Panc1 (cell line): ENCODE results near the gene MMP17. TPM values are rescaled to one million over a fixed set of nuclear protein-coding genes. Genes with fewer than 3 reads are reported as not detected.

Source experiments
- ATAC-seq: fragments of 200-7000 bp; cut with Tn5 transposase; 2 replicates; pipeline ENCODE4 v1.9.1; 2020; ENCODE audit warnings: mild to moderate bottlenecking, moderate library complexity
- BruUV-seq: library from RNA; stranded (reverse); fragments of 400-500 nt; replicated peaks from 2 replicates; lab custom pipeline; 2021; lab: Mats Ljungman, UMichigan
- CTCF ChIA-PET: fragments of 300-600 bp; sonication (Branson Sonifier 250); formaldehyde crosslinking; loops from one replicate; lab custom pipeline; 2022; ENCODE audit warnings: antibody characterized with exemption; lab: Charles Lee
- POLR2A ChIA-PET: fragments of 300-600 bp; sonication (Branson Sonifier 250); formaldehyde crosslinking; loops from one replicate; lab custom pipeline; 2022; ENCODE audit warnings: antibody characterized with exemption; lab: Charles Lee
- DNase-seq: peaks from one replicate; pipeline ENCODE4 v3.0.0-alpha.2; 2010; ENCODE audit warnings: low read depth, low spot score
- H3K27ac ChIP-seq: 2 replicates; pipeline ENCODE4 v1.5.1; 2011; ENCODE audit warnings: mild to moderate bottlenecking, low read length, inconsistent platforms
- H3K27me3 ChIP-seq: fragments of 200-500 bp; sonication (Bioruptor generic); 2 replicates; pipeline ENCODE4 v1.6.0; 2014; ENCODE audit warnings: low read length, inconsistent platforms; ENCODE audit not compliant: control insufficient read depth, insufficient read depth
- H3K36me3 ChIP-seq: fragments of 200-500 bp; sonication (Bioruptor generic); 2 replicates; pipeline ENCODE4 v1.5.1; 2014; ENCODE audit warnings: inconsistent platforms, mild to moderate bottlenecking, low read length, moderate library complexity; ENCODE audit not compliant: control insufficient read depth, insufficient read depth
- H3K4me1 ChIP-seq: 2 replicates; pipeline ENCODE4 v1.5.1; 2011; ENCODE audit warnings: inconsistent platforms, mild to moderate bottlenecking, low read length, moderate library complexity; ENCODE audit not compliant: control insufficient read depth, insufficient read depth
- H3K4me3 ChIP-seq, 2 experiments: 2 replicates each; pipeline ENCODE4 v1.5.1; 2011 to 2012; ENCODE audit warnings: low read depth in 2 of 2, low read length in 2 of 2, mild to moderate bottlenecking in 2 of 2, inconsistent platforms in 1 of 2, moderate library complexity in 1 of 2
- H3K9me3 ChIP-seq: fragments of 200-500 bp; sonication (Bioruptor generic); 2 replicates; pipeline ENCODE4 v1.5.1; 2014; ENCODE audit warnings: low read depth, mild to moderate bottlenecking, inconsistent platforms, low read length, moderate library complexity; ENCODE audit not compliant: control insufficient read depth, insufficient read depth
- CTCF ChIP-seq: fragments of 450-650 bp; IDR thresholded peaks from 2 replicates; pipeline ENCODE4 v1.5.1; 2017; ENCODE audit warnings: mild to moderate bottlenecking
- POLR2AphosphoS5 ChIP-seq: IDR thresholded peaks from 2 replicates; pipeline ENCODE4 v1.6.1; 2012; ENCODE audit warnings: mild to moderate bottlenecking, low read depth, low read length, moderate library complexity
- REST ChIP-seq, 2 experiments: IDR thresholded peaks; 2 replicates each; pipeline ENCODE4 v1.6.1; 2011 to 2012; ENCODE audit warnings: low read depth in 2 of 2, control low read depth in 1 of 2, low read length in 1 of 2, mild to moderate bottlenecking in 1 of 2, moderate library complexity in 1 of 2; ENCODE audit not compliant: insufficient read depth in 1 of 2
- SIN3A ChIP-seq: IDR thresholded peaks from 2 replicates; pipeline ENCODE4 v1.6.1; 2012; ENCODE audit warnings: low read depth, mild to moderate bottlenecking, low read length, moderate library complexity, borderline replicate concordance; ENCODE audit not compliant: insufficient read depth
- TCF7L2 ChIP-seq: IDR thresholded peaks from 2 replicates; pipeline ENCODE4 v1.6.1; 2011; ENCODE audit warnings: mild to moderate bottlenecking, low read depth, low read length, inconsistent platforms
- in situ Hi-C: cut with HindIII; loops from 2 replicates; pipeline ENCODE4 v1.10.0; 2016; ENCODE audit warnings: low sequenced_read_pairs, low pct_unique_long_range_greater_than_20kb
- intact Hi-C: fragments of 100-400 bp; cut with micrococcal nuclease; formaldehyde crosslinking; loops from one replicate; pipeline ENCODE4 v1.10.0; 2022; ENCODE audit not compliant: unreplicated experiment
- total RNA-seq: library from RNA; stranded (reverse); gene quantifications from one replicate; pipeline ENCODE4 v1.2.1, GENCODE V29; 2021; ENCODE audit not compliant: unreplicated experiment

MMP17 gene
- total RNA-seq, 1 experiment from 2014 or later, result 30.0 TPM

DNA sequence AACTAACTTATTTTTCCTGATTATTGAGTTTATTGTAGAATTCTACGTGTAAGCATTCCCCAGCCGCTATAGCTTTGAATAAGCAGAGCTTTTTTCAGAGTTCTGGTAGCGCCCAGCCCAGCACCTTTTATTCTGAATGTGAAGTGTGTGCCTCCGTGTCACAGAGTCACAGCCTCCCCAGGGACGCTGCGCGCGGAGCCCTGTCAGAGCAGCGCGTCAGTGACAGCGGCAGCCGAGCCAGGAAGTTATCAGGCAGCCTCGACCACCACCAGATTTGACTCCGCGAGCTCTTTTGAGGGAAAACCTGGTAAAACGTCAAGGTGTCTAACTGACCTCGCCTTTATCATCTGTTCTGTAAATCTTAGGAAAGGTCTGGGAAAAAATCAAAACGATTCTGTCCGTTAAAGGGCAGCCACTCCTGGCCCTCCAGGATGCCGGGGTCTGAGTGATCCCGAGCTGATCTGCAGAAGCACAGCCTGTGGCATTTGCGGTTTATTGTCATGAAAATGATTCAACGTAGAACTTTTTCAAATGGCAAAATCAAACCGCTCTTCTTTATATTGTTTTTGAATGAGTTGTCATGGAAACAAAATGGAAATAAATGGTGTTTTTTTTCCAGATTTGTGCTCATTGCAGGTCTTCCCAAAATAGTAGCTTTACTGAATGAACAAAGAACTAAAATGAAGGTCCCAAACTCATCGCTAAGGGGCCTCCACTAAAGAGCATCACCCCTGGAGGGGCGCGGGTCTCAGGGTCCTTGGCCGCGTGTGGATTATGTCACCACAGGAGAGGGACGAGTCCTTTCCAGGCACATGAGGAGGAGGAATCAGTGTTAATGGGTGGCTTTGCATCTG, 43.1 kb upstream of the MMP17 start:
- CTCF ChIA-PET, result no interaction called here
- H3K36me3 ChIP-seq, result peaks cover 16% of the 10 kb centered on the region

More for the DNA sequence above, 43.1 kb upstream of the MMP17 start:
- POLR2A ChIA-PET, result no interaction called here
- H3K4me1 ChIP-seq, result no peaks in the 10 kb centered on the region
- DNase-seq (no peak), ATAC-seq (no peak)
- no TSS peak for BruUV-seq
- intact Hi-C loops, result no loop called here
- H3K27me3 ChIP-seq, result no peaks in the 10 kb centered on the region
- in situ Hi-C loops, result no loop called here
- H3K27ac ChIP-seq, result no peak overlapping the region
- H3K9me3 ChIP-seq, result no peaks in the 10 kb centered on the region
- TF ChIP-seq POLR2AphosphoS5 (no peak), SIN3A (no peak), CTCF (no peak), TCF7L2 (no peak), REST (IDR thresholded peaks at IDR 0.05; ENCODE audit: insufficient read depth in 1 of 2, low read depth in 2 of 2, low read length in 1 of 2) (no peak)
- H3K4me3 ChIP-seq, result no peak overlapping the region
